Smooth muscle cell (in vitro differentiated cells): ENCODE data around the gene DLGAP4. TPM values are rescaled to one million over a fixed set of nuclear protein-coding genes. Genes with fewer than 3 reads are reported as not detected.
A peak's percentile ranks its signal among the peaks of the same experiment; 100 is the strongest.

Experiments
- DNase-seq: peaks from one replicate; lab custom pipeline; 2025; ENCODE audit not compliant: unreplicated experiment; lab: John Stamatoyannopoulos, UW
- H2AFZ ChIP-seq: fragments of 200-600 bp; sonication (generic); 2 replicates; pipeline ENCODE4 v1.6.0; 2016; ENCODE audit warnings: antibody characterized with exemption, low read depth, mild to moderate bottlenecking
- H3F3A ChIP-seq: fragments of 200-600 bp; sonication (generic); 2 replicates; pipeline ENCODE4 v1.6.0; 2017; ENCODE audit warnings: antibody characterized with exemption, low read depth
- H3K27ac ChIP-seq: fragments of 200-600 bp; sonication (generic); 2 replicates; pipeline ENCODE4 v1.5.1; 2016; ENCODE audit warnings: low read depth, mild to moderate bottlenecking
- H3K27me3 ChIP-seq: fragments of 200-600 bp; sonication (generic); 2 replicates; pipeline ENCODE4 v1.6.1; 2016; ENCODE audit warnings: low read depth, mild to moderate bottlenecking
- H3K36me3 ChIP-seq: fragments of 200-600 bp; sonication (generic); 2 replicates; pipeline ENCODE4 v1.5.1; 2016; ENCODE audit warnings: low read depth
- H3K4me1 ChIP-seq: fragments of 200-600 bp; sonication (generic); 2 replicates; pipeline ENCODE4 v1.5.1; 2016; ENCODE audit warnings: low read depth
- H3K4me2 ChIP-seq: fragments of 200-600 bp; sonication (generic); 2 replicates; pipeline ENCODE4 v1.6.0; 2016; ENCODE audit warnings: mild to moderate bottlenecking
- H3K4me3 ChIP-seq: fragments of 200-600 bp; sonication (generic); 2 replicates; pipeline ENCODE4 v1.5.1; 2016; ENCODE audit warnings: mild to moderate bottlenecking
- H3K79me2 ChIP-seq: fragments of 200-600 bp; sonication (generic); 2 replicates; pipeline ENCODE4 v1.6.0; 2016; ENCODE audit warnings: low read depth, mild to moderate bottlenecking
- H3K9ac ChIP-seq: fragments of 200-600 bp; sonication (generic); 2 replicates; pipeline ENCODE4 v1.6.0; 2016; ENCODE audit warnings: low read depth
- H3K9me3 ChIP-seq: fragments of 200-600 bp; sonication (generic); replicated peaks from 2 replicates; pipeline ENCODE4 v1.5.1; 2016; ENCODE audit warnings: low read depth
- H4K20me1 ChIP-seq: fragments of 200-600 bp; sonication (generic); 2 replicates; pipeline ENCODE4 v1.6.0; 2016; ENCODE audit warnings: low read depth
- WGBS: methylation state at CpG from one replicate; pipeline ENCODE4 v1.1.7; 2016; ENCODE audit warnings: low lambda C conversion rate; 5-methylcytosine and 5-hydroxymethylcytosine counted together
- polyA plus RNA-seq: library from polyadenylated mRNA; unstranded; fragments of >200 nt; fragmentation: Nextera tagmentation; extraction: Ambion mirVana; gene quantifications from 2 replicates; pipeline ENCODE4 v1.2.1, GENCODE V29; 2016
- total RNA-seq: library from RNA; depleted of rRNA; stranded (reverse); fragments of >200 nt; gene quantifications from 2 replicates; pipeline ENCODE4 v1.2.3, GENCODE V29; 2014
- TF ChIP-seq, protein P1 (sequence below): fragments of 200-600 bp; sonication (generic); IDR thresholded peaks from 2 replicates; pipeline ENCODE4 v1.5.1; 2017; ENCODE audit warnings: borderline replicate concordance, mild to moderate bottlenecking, antibody characterized with exemption; ENCODE audit not compliant: insufficient read depth, poor library complexity, severe bottlenecking

Gene DLGAP4
- total and polyA plus RNA-seq, 2 experiments from 2014 or later, result 86.8 to 102 TPM

DNA sequence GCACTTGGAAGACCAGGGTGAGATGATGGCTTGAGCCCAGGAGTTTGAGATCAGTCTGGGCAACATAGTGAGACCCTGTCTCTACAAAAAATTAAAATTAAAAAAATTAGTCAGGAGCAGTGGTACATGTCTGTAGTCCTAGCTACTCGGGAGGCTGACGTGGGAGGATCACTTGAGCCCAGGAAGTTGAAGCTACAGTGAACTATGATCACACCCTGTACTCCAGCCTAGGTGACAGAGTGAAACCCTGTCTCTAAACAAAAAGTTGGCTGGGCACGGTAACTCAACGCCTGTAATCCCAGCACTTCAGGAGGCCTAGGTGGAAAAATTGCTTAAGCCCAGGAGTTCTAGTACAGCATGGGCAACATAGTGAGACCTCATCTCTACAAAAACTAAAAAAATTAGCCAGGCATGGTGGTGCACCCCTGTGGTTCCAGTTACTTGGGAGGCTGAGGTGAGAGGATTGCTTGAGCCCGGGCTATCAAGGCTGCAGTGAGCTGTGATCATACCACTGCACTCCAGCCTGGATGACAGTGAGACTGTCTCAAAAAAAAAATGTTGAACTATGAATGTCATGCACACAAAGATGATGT is 174.4 kb downstream of the DLGAP4 start:
- TF ChIP-seq, protein P1, sequence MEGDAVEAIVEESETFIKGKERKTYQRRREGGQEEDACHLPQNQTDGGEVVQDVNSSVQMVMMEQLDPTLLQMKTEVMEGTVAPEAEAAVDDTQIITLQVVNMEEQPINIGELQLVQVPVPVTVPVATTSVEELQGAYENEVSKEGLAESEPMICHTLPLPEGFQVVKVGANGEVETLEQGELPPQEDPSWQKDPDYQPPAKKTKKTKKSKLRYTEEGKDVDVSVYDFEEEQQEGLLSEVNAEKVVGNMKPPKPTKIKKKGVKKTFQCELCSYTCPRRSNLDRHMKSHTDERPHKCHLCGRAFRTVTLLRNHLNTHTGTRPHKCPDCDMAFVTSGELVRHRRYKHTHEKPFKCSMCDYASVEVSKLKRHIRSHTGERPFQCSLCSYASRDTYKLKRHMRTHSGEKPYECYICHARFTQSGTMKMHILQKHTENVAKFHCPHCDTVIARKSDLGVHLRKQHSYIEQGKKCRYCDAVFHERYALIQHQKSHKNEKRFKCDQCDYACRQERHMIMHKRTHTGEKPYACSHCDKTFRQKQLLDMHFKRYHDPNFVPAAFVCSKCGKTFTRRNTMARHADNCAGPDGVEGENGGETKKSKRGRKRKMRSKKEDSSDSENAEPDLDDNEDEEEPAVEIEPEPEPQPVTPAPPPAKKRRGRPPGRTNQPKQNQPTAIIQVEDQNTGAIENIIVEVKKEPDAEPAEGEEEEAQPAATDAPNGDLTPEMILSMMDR, result no peak
- peaks cover 100% of the 10 kb centered on the region for H3K79me2 ChIP-seq
- WGBS, result 93% methylated on average over 5 of the region's 5 CpGs
- DNase-seq, result no peak
- H3K4me2 ChIP-seq, result no peak overlapping the region
- H3K9ac ChIP-seq, result no peak overlapping the region
- H2AFZ ChIP-seq, result no peak overlapping the region
- H3K27me3 ChIP-seq, result no peaks in the 10 kb centered on the region
- H3F3A ChIP-seq, result no peaks in the 10 kb centered on the region
- H3K4me1 ChIP-seq, result no peaks in the 10 kb centered on the region
- H3K4me3 ChIP-seq, result no peak overlapping the region
- no peaks in the 10 kb centered on the region for H3K36me3 ChIP-seq
- peaks cover 100% of the 10 kb centered on the region for H4K20me1 ChIP-seq
- peak overlapping the region; percentile 18 for H3K27ac ChIP-seq
- no peaks in the 10 kb centered on the region for H3K9me3 ChIP-seq

DNA sequence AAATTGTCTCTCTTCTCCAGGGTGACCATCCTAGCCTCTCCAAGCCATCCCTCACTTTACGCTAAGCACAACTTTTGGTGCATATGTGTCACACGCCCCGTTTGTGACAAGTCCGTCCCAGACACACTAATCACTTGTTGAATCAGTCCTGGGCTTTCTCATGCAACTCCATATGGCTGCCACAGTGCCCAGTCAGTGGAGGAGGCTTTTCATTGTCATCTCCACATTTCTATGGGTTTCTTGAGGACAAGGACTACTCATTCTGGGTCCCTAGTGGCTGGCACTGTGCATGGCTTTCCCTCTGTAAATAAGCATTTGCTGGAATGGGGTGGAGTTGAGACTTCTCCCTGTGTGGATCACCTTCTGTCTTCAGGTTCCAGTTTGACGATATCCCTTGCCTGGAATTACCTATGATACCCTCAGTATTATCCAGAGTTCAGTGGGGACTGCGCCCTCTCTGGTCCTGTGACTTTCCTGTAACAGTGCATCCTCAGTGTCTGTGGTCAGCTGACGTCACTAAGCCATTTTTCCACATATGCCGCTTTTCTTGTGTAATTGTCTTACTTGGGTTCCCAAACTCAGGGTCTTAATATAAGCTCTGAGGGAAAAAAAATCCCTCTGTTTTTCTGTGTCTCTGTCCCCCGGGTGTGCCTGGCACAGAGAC is 175.4 kb downstream of the DLGAP4 start:
- H3K4me2 ChIP-seq, result no peak overlapping the region

DNA sequence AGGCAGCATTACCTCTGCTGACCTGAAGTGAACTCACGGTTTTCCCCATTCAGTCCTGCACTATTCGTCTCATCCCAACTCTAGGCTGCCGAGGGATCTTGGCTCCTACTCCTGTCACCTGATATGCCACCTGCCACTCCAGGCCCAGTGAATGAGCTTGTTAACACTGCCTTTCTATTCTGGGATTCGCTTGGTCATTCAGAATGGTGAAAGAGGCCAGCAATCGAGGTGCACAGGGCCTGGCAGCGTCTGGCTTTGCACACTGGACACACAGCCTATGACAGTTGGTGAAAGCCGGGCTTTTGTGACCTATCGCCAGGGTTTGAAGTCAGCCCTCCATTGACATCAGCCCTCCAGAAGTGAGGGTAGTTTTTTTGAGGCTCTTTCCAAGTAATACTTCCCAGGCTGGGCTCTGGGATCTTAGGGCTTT is 175.9 kb downstream of the DLGAP4 start:
- H3F3A ChIP-seq, result peaks cover 3% of the 10 kb centered on the region
- no peak overlapping the region for H3K4me3 ChIP-seq
- WGBS, result 91% methylated on average over 8 of the region's 8 CpGs
- H3K4me1 ChIP-seq, result no peaks in the 10 kb centered on the region
- no peaks in the 10 kb centered on the region for H3K27me3 ChIP-seq
- H3K4me2 ChIP-seq, result no peak overlapping the region
- H3K9me3 ChIP-seq, result no peaks in the 10 kb centered on the region
- H3K9ac ChIP-seq, result no peak overlapping the region
- H3K36me3 ChIP-seq, result no peaks in the 10 kb centered on the region
- no peak for DNase-seq
- peaks cover 100% of the 10 kb centered on the region for H3K79me2 ChIP-seq
- peaks cover 100% of the 10 kb centered on the region for H4K20me1 ChIP-seq
- H2AFZ ChIP-seq, result no peak overlapping the region
- H3K27ac ChIP-seq, result peak overlapping the region; percentile 16
- TF ChIP-seq, protein P1, result no peak

More for the DNA sequence above, 175.4 kb downstream of the DLGAP4 start:
- Histone ChIP-seq H3K36me3 (no peaks in the 10 kb centered on the region), H3K79me2 (peaks cover 100% of the 10 kb centered on the region), H4K20me1 (peaks cover 100% of the 10 kb centered on the region), H2AFZ (no peak overlapping the region), H3K27ac (peak overlapping the region; percentile 18), H3K4me1 (no peaks in the 10 kb centered on the region), H3K27me3 (no peaks in the 10 kb centered on the region), H3K9ac (no peak overlapping the region), H3K4me3 (no peak overlapping the region), H3F3A (no peaks in the 10 kb centered on the region), H3K9me3 (no peaks in the 10 kb centered on the region)
- DNase-seq, result no peak
- TF ChIP-seq, protein P1, result no peak
- 74% methylated on average over 9 of the region's 9 CpGs for WGBS
